DND-41 (cell line): ENCODE data around the gene ABCD4.
"Not testable (repeated sequence)": the region's sequence is repeated elsewhere in the genome, so short reads cannot be mapped to it uniquely, and the experiment has no call there.

ENCODE experiments used
- ATAC-seq: fragments of 200-7000 bp; cut with Tn5 transposase; 3 replicates; pipeline ENCODE4 v1.9.1; 2021; ENCODE audit warnings: low read depth; ENCODE audit not compliant: insufficient read depth
- DNase-seq: peaks from one replicate; pipeline ENCODE4 v3.0.0-alpha.2; 2020
- H2AFZ ChIP-seq: 2 replicates; pipeline ENCODE4 v1.6.0; 2012; ENCODE audit warnings: low read depth, low read length
- H3K27ac ChIP-seq: 2 replicates; pipeline ENCODE4 v1.5.1; 2012; ENCODE audit warnings: low read length, inconsistent platforms
- H3K27me3 ChIP-seq: fragments of 200-600 bp; sonication (generic); 2 replicates; pipeline ENCODE4 v1.6.0; 2012; ENCODE audit warnings: low read length, mild to moderate bottlenecking, inconsistent platforms; ENCODE audit not compliant: insufficient read depth, poor library complexity
- H3K36me3 ChIP-seq: 2 replicates; pipeline ENCODE4 v1.5.1; 2012; ENCODE audit warnings: low read length, inconsistent platforms; ENCODE audit not compliant: insufficient read depth
- H3K4me1 ChIP-seq: 2 replicates; pipeline ENCODE4 v1.5.1; 2012; ENCODE audit warnings: mild to moderate bottlenecking, low read length; ENCODE audit not compliant: insufficient read depth
- H3K4me2 ChIP-seq: 2 replicates; pipeline ENCODE4 v1.6.0; 2012; ENCODE audit warnings: mild to moderate bottlenecking, moderate library complexity, low read length, inconsistent platforms; ENCODE audit not compliant: insufficient read depth
- H3K4me3 ChIP-seq, 2 experiments: fragments of 200-600 bp in 1 of 2; shearing (Covaris generic) in 1 of 2; 2 replicates each; pipeline ENCODE4 v1.5.1; 2012 to 2016; ENCODE audit warnings: inconsistent platforms in 2 of 2, low read length in 2 of 2, mild to moderate bottlenecking in 2 of 2, low read depth in 1 of 2, moderate library complexity in 1 of 2
- H3K79me2 ChIP-seq: 2 replicates; pipeline ENCODE4 v1.6.0; 2012; ENCODE audit warnings: low read length, inconsistent platforms; ENCODE audit not compliant: insufficient read depth
- H3K9ac ChIP-seq: 2 replicates; pipeline ENCODE4 v1.6.0; 2012; ENCODE audit warnings: low read depth, mild to moderate bottlenecking, inconsistent platforms, low read length, moderate library complexity
- H3K9me3 ChIP-seq: 2 replicates; pipeline ENCODE4 v1.5.1; 2012; ENCODE audit warnings: low read length, moderate library complexity, mild to moderate bottlenecking, inconsistent platforms; ENCODE audit not compliant: insufficient read depth, severe bottlenecking
- H4K20me1 ChIP-seq: 2 replicates; pipeline ENCODE4 v1.6.0; 2012; ENCODE audit warnings: low read length; ENCODE audit not compliant: insufficient read depth
- EZH2 ChIP-seq: IDR thresholded peaks from 3 replicates; pipeline ENCODE4 v1.6.1; 2012; ENCODE audit warnings: borderline replicate concordance, low read depth, mild to moderate bottlenecking, moderate library complexity, low read length, inconsistent platforms; ENCODE audit not compliant: severe bottlenecking
- TF ChIP-seq, protein P1 (sequence below): IDR thresholded peaks from 2 replicates; pipeline ENCODE4 v1.5.1; 2012; ENCODE audit warnings: borderline replicate concordance, low read length, moderate library complexity, mild to moderate bottlenecking; ENCODE audit not compliant: poor library complexity, severe bottlenecking; ENCODE audit errors: extremely low read depth

Gene ABCD4

DNA sequence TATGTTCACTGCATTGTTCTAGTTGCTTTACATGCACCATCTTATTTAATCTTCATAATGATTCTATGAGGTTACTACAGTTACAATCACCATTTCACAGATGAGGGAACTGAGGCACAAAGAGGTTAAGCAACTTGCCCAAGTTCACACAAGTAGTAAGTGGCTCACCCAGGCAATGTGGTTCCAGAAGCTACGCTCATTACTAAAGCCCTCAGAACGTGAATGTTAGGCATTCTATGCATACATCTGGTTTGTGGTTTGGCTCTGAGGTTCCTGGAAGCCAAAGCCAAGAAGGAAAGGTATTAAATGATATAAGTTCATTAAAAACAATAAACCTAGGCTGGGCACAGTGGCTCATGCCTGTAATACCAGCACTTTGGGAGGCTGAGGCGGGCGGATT lies 31.2 kb upstream of the ABCD4 start:
- DNase-seq: no peak
- TF ChIP-seq, protein P1, sequence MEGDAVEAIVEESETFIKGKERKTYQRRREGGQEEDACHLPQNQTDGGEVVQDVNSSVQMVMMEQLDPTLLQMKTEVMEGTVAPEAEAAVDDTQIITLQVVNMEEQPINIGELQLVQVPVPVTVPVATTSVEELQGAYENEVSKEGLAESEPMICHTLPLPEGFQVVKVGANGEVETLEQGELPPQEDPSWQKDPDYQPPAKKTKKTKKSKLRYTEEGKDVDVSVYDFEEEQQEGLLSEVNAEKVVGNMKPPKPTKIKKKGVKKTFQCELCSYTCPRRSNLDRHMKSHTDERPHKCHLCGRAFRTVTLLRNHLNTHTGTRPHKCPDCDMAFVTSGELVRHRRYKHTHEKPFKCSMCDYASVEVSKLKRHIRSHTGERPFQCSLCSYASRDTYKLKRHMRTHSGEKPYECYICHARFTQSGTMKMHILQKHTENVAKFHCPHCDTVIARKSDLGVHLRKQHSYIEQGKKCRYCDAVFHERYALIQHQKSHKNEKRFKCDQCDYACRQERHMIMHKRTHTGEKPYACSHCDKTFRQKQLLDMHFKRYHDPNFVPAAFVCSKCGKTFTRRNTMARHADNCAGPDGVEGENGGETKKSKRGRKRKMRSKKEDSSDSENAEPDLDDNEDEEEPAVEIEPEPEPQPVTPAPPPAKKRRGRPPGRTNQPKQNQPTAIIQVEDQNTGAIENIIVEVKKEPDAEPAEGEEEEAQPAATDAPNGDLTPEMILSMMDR: no peak
- no peak for TF ChIP-seq EZH2
- Histone ChIP-seq H3K9ac (no peak overlapping the region), H3K4me1 (no peaks in the 10 kb centered on the region), H2AFZ (no peak overlapping the region), H3K4me2 (no peak overlapping the region), H4K20me1 (no peaks in the 10 kb centered on the region), H3K36me3 (no peaks in the 10 kb centered on the region), H3K79me2 (no peaks in the 10 kb centered on the region), H3K27me3 (peaks cover 5% of the 10 kb centered on the region), H3K4me3 (no peak overlapping the region), H3K27ac (no peak overlapping the region), H3K9me3 (no peaks in the 10 kb centered on the region)
- ATAC-seq: no peak

DNA sequence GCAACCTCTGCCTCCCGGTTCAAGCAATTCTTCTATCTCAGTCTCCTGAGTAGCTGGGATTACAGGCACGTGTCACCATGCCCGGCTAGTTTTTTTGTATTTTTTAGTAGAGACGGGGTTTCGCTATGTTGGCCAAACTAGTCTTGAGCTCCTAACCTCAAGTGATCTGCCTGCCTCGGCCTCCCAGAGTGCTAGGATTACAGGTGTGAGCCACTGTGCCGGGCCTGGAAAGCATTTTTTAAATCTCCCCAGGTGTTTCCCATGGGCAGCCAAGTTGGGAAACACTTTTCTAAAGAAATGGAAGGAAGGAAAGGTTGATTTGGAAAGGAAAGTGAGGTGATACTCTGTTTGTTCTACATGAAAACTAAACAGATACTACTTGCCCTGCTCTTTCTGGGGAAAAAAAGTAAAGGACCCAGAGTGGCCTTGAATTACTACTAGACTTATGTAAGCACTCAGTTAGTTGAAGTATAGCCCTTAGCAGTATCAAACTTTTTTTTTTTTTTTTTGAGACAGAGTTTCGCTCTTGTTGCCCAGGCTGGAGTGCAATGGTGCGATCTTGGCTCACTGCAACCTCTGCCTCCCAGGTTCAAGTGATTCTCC lies 27.3 kb upstream of the ABCD4 start:
- H4K20me1 ChIP-seq, H3K79me2 ChIP-seq, H3K4me1 ChIP-seq, H3K9ac ChIP-seq, H2AFZ ChIP-seq, ATAC-seq, H3K9me3 ChIP-seq, H3K4me3 ChIP-seq, H3K36me3 ChIP-seq, H3K4me2 ChIP-seq, H3K27me3 ChIP-seq, DNase-seq, H3K27ac ChIP-seq: not testable (repeated sequence)

DNA sequence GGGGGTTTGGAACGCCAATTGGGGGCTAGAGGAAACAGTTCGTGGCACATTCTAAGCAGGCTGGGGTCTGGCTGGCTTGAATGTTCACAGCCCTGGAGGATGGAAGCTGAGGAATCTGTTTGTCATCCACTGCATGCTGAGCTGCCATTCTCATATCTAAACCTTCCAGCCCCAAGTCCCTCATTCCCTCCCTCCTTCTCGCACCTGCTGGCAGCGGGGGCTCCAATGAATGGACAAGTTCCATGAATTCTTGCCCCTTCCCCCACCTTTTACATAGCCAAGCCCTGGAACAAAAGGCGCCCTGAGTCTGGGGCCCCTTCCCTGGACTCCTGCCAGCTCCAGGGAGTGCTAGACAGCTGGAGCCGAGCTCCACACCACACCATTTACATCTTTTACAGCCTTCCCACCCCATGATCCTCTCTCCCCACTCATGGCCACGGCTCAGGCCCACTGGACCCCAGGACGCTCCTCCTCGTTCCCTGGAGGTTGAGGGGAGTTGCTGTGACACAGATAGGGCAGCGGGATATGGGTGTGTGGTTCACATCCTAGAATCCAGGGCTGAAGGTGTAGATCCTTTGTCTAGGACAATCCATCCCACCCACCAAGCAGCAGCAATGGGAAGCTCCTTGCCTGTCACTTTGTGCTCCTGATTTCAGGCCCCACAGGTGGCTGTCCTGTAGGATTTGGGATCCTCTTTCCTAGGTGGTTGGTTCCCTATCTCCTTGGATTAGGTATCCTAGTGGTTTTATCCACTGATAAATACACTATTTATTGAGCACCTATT lies 23.8 kb upstream of the ABCD4 start:
- Histone ChIP-seq H3K4me2 (no peak overlapping the region), H3K79me2 (no peaks in the 10 kb centered on the region), H3K4me1 (no peaks in the 10 kb centered on the region), H3K27ac (no peak overlapping the region), H3K27me3 (peaks cover 9% of the 10 kb centered on the region), H3K9me3 (no peaks in the 10 kb centered on the region), H3K9ac (no peak overlapping the region), H3K4me3 (no peak overlapping the region), H4K20me1 (no peaks in the 10 kb centered on the region), H3K36me3 (no peaks in the 10 kb centered on the region), H2AFZ (no peak overlapping the region)
- ATAC-seq: no peak
- no peak for DNase-seq
- TF ChIP-seq, protein P1: no peak
- no peak for TF ChIP-seq EZH2

DNA sequence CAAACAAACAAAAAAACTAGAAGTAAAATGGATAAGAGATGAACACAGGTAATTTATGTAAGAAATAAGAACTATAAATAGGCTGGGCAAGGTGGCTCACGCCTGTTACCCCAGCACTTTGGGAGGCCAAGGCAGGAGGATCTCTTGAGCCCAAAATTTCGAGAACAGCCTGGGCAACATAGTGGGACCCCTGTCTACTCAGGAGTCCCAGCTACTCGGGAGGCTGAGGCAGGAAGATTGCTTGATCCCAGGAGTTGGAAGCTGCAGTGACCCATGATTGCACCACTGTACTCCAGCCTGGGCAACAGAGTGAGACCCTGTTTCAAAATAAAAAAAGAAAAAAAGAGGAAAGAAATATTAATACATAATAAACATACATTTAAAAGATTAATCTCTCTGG lies 22.7 kb upstream of the ABCD4 start:
- Histone ChIP-seq H3K9me3 (no peaks in the 10 kb centered on the region), H3K4me3 (no peak overlapping the region), H4K20me1 (no peaks in the 10 kb centered on the region), H2AFZ (no peak overlapping the region), H3K79me2 (no peaks in the 10 kb centered on the region), H3K4me2 (no peak overlapping the region), H3K27ac (no peak overlapping the region), H3K4me1 (no peaks in the 10 kb centered on the region), H3K36me3 (no peaks in the 10 kb centered on the region), H3K9ac (no peak overlapping the region), H3K27me3 (peaks cover 9% of the 10 kb centered on the region)
- ATAC-seq (no peak), DNase-seq (no peak)
- TF ChIP-seq, protein P1: no peak
- TF ChIP-seq EZH2: no peak
